Right cardiac atrium (tissue), 5 donors: ENCODE data around the gene LRATD1. TPM values are rescaled to one million over a fixed set of nuclear protein-coding genes. Genes with fewer than 3 reads are reported as not detected.

ENCODE experiments used
- ATAC-seq, 2 donors: fragments of 200-7000 bp; cut with Tn5 transposase; one replicate each; pipeline versions ENCODE4 v1.8.0 to v1.9.1; 2020; ENCODE audit warnings: moderate library complexity in 2 of 2, mild to moderate bottlenecking in 1 of 2
- DNase-seq, 3 donors: peaks; one replicate each; pipeline ENCODE4 v3.0.0-alpha.2; 2020
- H3K27ac ChIP-seq: one replicate; pipeline ENCODE4 v1.5.1; 2013; ENCODE audit warnings: mild to moderate bottlenecking, low read length, control low read depth, moderate library complexity
- H3K27me3 ChIP-seq: one replicate; pipeline ENCODE4 v1.6.1; 2013; ENCODE audit not compliant: control insufficient read depth, insufficient read depth
- H3K4me1 ChIP-seq: one replicate; pipeline ENCODE4 v1.6.1; 2013; ENCODE audit warnings: low read length; ENCODE audit not compliant: control insufficient read depth, insufficient read depth
- H3K4me3 ChIP-seq: one replicate; pipeline ENCODE4 v1.5.1; 2013; ENCODE audit warnings: low read length, control low read depth
- H3K9me3 ChIP-seq: one replicate; pipeline ENCODE4 v1.6.1; 2013; ENCODE audit warnings: low read length; ENCODE audit not compliant: control insufficient read depth
- WGBS: extraction: QIAGEN DNeasy Blood & Tissue Kit; methylation state at CpG from one replicate; pipeline ENCODE4 v1.1.7; 2013; 5-methylcytosine and 5-hydroxymethylcytosine counted together
- intact Hi-C, 4 donors: fragments of 100-400 bp; cut with DNase I; formaldehyde crosslinking; loops; one replicate each; pipeline versions ENCODE4 v1.11.0 to v1.14.0; 2022 to 2023
- polyA plus RNA-seq: library from polyadenylated mRNA; stranded (reverse); fragments of 200-250 nt; gene quantifications from one replicate; pipeline ENCODE4 v1.2.3, GENCODE V29; 2013
- total RNA-seq, 4 donors: library from RNA; stranded (reverse); fragmentation: NEBNext Ultra II Directional; extraction: Animal tissue kit (Norgen Biotek cat#: 25700); gene quantifications; one replicate each; pipeline ENCODE4 v1.2.1, GENCODE V29; 2021
- donor health status: healthy with polysubstance abuse.
- donor health status: DM: no; HTN: yes; CAD: no.
- donor health status: DM: no; HTN: no; CAD: no.
- donor health status: DM: no; HTN: yes; CAD: no; lungs with severe emphysema.
- donor health status: DM: yes; HTN: yes; CAD: no.

LRATD1 gene
- total and polyA plus RNA-seq, 5 donors: 1.9 to 13.5 (median 9.6) TPM

DNA sequence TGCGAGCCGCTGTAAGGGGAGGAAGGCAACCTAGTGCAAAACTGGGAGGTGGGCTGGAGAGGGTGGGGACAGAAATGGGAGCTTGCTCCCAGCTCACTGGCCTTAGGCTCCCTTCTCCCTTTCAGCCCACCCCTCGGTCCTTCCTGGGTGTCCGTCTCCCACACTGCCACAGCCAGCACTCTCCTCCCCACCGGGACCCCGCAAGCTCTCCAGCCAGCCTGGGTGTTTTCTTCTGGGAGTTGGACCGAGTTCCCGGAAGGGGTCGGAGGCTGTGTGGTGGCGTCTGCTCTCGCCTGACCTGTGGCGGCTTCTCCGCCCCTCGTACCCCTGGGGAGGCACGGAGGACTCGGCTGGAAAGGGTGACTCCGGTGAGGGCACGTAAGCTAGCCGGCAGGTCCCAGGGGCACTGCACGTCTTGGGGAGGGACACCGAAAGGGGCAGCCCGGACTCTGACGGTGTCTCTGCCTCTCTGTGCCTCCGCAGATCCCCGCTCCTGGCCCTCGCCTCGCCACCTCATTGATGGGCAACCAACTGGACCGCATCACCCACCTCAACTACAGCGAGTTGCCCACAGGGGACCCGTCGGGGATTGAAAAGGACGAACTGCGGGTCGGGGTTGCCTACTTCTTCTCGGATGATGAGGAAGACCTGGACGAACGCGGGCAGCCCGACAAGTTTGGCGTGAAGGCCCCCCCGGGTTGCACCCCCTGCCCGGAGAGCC lies 1.1 kb downstream of the LRATD1 start:
- intact Hi-C loops: no loop called here
- Histone ChIP-seq H3K4me1 (peaks cover 3% of the 10 kb centered on the region), H3K27me3 (peaks cover 3% of the 10 kb centered on the region), H3K27ac (no peak overlapping the region), H3K9me3 (no peaks in the 10 kb centered on the region), H3K4me3 (peak overlapping the region; percentile 57)
- DNase-seq (peak; percentile 16 to 51 (median 44)), ATAC-seq (peak in 1 of 2 donors; percentile 3)
- 4% methylated on average over 42 of the region's 42 CpGs for WGBS

DNA sequence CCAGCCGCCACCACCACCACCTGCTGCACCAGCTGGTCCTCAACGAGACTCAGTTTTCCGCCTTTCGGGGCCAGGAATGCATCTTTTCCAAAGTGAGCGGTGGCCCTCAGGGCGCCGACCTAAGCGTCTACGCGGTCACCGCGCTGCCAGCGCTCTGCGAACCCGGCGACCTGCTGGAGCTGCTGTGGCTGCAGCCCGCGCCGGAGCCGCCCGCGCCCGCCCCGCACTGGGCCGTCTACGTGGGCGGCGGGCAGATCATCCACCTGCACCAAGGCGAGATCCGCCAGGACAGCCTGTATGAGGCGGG lies 1.6 kb downstream of the LRATD1 start:
- H3K4me1 ChIP-seq: peaks cover 3% of the 10 kb centered on the region
- ATAC-seq (no peak), DNase-seq (peak in 1 of 3 donors; percentile 33)
- WGBS: 3% methylated on average over 31 of the region's 31 CpGs
- H3K27me3 ChIP-seq: peaks cover 3% of the 10 kb centered on the region
- H3K4me3 ChIP-seq: peak overlapping the region; percentile 57
- no peak overlapping the region for H3K27ac ChIP-seq
- H3K9me3 ChIP-seq: no peaks in the 10 kb centered on the region
- intact Hi-C loops: no loop called here

DNA sequence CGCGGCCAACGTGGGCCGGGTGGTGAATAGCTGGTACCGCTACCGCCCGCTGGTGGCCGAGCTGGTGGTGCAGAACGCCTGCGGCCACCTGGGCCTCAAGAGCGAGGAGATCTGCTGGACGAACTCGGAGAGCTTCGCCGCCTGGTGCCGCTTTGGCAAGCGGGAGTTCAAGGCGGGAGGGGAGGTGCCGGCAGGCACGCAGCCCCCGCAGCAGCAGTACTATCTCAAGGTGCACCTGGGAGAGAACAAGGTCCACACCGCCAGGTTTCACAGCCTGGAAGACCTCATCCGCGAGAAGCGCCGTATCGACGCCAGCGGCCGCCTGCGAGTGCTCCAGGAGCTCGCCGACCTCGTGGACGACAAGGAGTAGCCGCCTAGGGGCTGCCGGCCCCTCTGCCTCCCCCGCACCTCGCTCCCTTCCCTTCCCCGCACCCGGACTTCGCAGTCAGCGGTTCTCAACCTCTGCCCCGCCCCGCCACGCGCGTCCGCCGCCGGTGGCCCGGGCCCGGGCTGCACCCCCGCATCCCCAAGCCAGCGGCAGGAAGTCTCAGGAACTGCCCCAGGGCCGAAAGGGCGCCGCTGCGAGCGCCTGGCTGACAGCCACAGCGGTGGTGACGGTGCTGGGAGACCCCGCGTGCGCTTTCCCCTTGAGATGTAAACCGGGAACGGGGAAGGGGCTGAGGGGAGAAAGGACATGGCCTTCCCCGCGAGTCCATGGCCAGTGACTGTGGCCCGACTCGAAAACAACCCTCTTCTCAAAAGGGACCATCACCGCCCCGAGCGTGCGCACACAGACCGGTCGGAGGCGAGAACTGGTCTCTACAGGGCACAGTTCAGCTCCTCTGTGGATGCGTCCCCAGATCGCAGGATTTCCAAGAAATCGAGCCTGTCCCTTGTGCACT lies 2.2 kb downstream of the LRATD1 start:
- ATAC-seq: peak; percentile 78 to 84

DNA sequence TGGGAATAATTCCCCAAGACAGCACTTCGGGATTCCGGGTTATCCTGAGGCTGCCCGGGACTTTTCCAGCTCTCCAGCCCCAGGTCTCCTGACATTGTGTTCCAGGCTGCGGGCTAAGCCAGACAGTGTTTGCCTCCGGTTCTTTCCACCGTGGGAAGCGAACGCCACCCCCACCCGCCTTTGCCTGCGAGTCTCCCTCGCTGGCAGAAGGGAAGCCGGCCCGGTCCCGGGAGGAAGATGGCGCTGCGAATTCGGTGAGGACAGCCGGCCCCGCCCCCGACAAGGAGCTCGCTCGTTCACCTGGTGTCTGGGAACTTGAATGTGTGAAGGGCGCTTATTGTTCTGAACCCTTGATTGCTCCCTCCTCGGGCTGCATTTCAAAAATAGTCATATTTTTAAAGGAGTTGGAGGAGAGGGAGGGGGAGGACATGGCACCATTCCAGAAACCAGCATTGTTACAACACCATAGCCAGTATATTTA lies 2.9 kb downstream of the LRATD1 start:
- peak overlapping the region; percentile 57 for H3K4me3 ChIP-seq
- ATAC-seq: peak; percentile 50 to 67
- H3K27ac ChIP-seq: no peak overlapping the region
- WGBS: 1% methylated on average over 24 of the region's 24 CpGs
- peaks cover 3% of the 10 kb centered on the region for H3K27me3 ChIP-seq
- H3K9me3 ChIP-seq: no peaks in the 10 kb centered on the region
- DNase-seq: peak; percentile 75 to 87 (median 84)
- H3K4me1 ChIP-seq: peaks cover 3% of the 10 kb centered on the region
- intact Hi-C loops: no loop called here

More for the DNA sequence above, 2.2 kb downstream of the LRATD1 start:
- Histone ChIP-seq H3K27me3 (peaks cover 3% of the 10 kb centered on the region), H3K4me1 (peaks cover 3% of the 10 kb centered on the region), H3K9me3 (no peaks in the 10 kb centered on the region), H3K4me3 (peak overlapping the region; percentile 57), H3K27ac (no peak overlapping the region)
- 1% methylated on average over 81 of the region's 81 CpGs for WGBS
- intact Hi-C loops: no loop called here
- DNase-seq: peak; percentile 81 to 91 (median 88)

DNA sequence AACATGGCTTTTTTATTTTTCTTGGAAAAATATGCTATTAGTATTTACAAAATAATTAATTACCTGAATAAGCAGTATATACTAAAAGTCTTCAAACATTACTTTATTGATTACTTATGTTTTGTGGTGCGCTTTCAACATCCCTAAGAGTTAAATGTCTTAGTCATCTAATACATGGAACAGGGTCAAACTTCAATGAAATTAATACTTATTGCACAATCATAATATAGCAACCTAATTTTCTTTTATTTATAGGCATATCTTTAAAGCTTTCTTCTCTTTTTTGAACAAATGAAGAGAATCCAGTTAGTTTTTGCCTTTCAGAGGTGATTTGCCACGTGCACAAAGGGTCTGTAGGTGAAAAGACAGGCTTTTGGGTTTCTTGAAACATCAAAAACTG lies 6.0 kb downstream of the LRATD1 start:
- Histone ChIP-seq H3K27me3 (no peaks in the 10 kb centered on the region), H3K9me3 (no peaks in the 10 kb centered on the region), H3K4me1 (peaks cover 3% of the 10 kb centered on the region), H3K27ac (no peak overlapping the region), H3K4me3 (no peak overlapping the region)
- DNase-seq (no peak), ATAC-seq (no peak)
- WGBS: 84% methylated on average over 2 of the region's 2 CpGs
- intact Hi-C loops: no loop called here

DNA sequence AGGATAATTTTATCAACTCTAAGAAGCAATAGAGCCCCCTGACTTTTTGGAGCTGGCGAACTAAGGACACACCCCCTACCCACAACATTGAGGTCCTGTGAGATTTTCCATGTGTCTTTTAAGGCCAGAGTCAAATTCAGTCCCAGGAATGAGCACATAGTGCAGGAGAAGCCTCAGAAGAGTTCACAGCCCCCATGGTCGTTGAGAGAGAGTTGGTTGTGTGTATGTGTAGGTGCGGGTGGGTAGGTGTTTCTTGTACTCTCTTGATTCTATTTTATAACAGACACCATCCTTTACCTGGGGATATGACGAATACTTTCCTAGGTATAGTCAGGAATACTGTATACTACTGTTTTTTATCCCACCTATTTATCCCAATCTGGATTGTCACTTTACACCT lies 8.6 kb downstream of the LRATD1 start:
- 71% methylated on average over 4 of the region's 4 CpGs for WGBS
- no peaks in the 10 kb centered on the region for H3K4me1 ChIP-seq
- H3K27ac ChIP-seq: no peak overlapping the region
- H3K27me3 ChIP-seq: no peaks in the 10 kb centered on the region
- no peaks in the 10 kb centered on the region for H3K9me3 ChIP-seq
- ATAC-seq (no peak), DNase-seq (no peak)
- H3K4me3 ChIP-seq: no peak overlapping the region
- intact Hi-C loops: no loop called here

DNA sequence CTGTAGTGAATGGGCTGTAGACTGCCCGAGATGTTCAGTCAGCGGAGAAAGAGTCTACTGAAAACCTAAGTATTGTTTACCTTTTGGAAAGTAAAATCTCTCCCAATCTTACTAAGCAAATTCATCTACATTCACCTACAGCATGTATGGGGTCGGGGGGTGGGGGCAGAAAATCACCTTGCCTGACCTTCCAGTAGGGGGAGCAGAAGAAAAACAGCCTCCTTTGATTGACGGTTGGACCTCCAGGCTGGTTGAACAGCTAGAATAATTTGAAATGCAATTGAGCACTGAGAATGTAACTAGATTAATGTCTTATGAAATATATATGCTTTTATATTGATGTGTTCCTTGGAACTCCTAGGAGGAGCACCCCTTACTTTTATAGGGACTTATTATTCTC lies 10.0 kb downstream of the LRATD1 start:
- ATAC-seq: no peak
- no peak for DNase-seq
- Histone ChIP-seq H3K27ac (no peak overlapping the region), H3K27me3 (no peaks in the 10 kb centered on the region), H3K4me3 (no peak overlapping the region), H3K9me3 (no peaks in the 10 kb centered on the region), H3K4me1 (no peaks in the 10 kb centered on the region)
- intact Hi-C loops: no loop called here
- WGBS: 72% methylated on average over 4 of the region's 4 CpGs

DNA sequence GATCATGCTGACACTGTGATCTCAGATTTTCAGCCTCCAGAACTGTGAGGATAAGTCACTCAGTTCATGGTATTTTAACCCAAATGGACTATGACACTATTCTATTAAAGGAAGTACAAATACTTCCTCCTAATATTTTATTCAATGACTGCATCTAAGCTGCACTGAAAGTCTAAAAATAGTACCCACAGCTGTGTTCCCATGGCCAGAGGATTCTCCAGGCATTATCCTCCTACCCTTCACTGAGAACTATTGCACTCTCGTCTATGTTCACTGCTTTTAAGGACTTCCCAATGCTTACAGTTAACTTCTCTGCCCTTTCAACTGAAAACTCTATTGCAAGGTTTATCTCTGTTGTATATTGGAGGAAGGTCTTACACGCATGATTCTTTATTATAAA lies 15.2 kb downstream of the LRATD1 start:
- H3K27ac ChIP-seq: no peak overlapping the region
- 47% methylated on average over 2 of the region's 2 CpGs for WGBS
- no peak overlapping the region for H3K4me3 ChIP-seq
- no peak for ATAC-seq
- no peaks in the 10 kb centered on the region for H3K9me3 ChIP-seq
- intact Hi-C loops: no loop called here
- DNase-seq: no peak
- no peaks in the 10 kb centered on the region for H3K27me3 ChIP-seq
- no peaks in the 10 kb centered on the region for H3K4me1 ChIP-seq

DNA sequence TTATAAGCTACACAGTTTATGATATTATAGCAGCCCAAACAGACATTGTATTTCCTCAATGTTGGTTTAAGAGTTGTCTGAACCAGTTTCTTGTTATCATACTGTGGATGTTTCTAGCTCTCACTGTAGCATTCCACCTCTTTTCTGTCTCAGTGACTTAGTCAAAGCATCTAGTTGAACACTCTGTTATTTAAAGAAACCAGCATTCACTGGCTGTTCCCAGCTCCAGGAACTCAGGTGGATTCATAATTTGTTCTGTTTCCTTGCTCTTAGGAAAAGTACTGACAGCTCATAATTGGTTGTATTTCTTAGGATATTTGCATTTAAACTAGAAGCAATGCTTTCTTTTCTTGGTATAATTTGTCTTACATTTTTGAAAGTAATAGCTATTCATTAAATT lies 17.5 kb downstream of the LRATD1 start:
- Histone ChIP-seq H3K27me3 (no peaks in the 10 kb centered on the region), H3K4me1 (no peaks in the 10 kb centered on the region), H3K9me3 (no peaks in the 10 kb centered on the region), H3K27ac (no peak overlapping the region), H3K4me3 (no peak overlapping the region)
- ATAC-seq: no peak
- intact Hi-C loops: no loop called here
- no peak for DNase-seq

DNA sequence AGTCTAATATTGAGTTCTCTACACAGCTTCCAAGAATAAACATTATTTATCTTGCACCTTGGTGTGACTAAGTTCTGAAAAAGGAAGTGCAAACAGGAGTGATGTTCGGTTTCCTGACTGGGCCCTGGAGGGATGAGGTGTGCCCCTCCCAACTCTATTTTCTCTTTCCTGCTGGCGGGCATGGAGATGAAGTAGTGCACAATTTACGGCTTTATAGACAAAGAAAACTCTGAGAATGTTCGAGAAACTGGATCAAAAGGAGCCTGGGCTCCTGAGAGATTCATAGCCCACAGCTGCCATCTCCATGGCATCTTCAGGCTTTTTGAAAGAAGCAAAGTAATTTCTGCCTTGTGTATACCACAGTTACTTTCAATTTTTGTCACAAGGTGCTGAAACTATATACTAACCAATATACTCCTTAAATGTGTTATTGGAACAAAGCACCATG lies 22.3 kb downstream of the LRATD1 start:
- intact Hi-C loops: no loop called here
- no peak overlapping the region for H3K27ac ChIP-seq
- no peaks in the 10 kb centered on the region for H3K27me3 ChIP-seq
- WGBS: 46% methylated on average over 4 of the region's 4 CpGs
- H3K4me3 ChIP-seq: no peak overlapping the region
- ATAC-seq (peak in 1 of 2 donors; percentile 49), DNase-seq (no peak)
- H3K4me1 ChIP-seq: no peaks in the 10 kb centered on the region
- H3K9me3 ChIP-seq: no peaks in the 10 kb centered on the region

DNA sequence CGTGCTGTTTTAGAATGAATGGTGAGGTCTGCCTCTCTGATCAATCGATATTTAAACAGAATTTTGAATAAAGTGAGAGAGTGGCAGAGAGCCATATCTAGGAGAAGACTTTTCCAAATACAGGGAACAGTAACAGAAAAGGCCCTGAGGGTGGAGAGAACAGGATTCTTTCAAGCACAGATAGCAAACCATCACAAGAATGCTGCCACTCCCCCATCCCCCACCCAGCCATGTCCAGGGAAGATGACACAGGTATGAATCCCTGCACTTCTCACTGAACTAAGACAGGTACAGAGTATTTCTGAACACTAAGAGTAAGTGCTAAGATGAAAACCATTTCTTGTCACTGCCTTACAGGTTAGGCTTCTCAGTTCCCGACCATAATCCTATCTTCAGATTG lies 23.6 kb downstream of the LRATD1 start:
- Histone ChIP-seq H3K27ac (no peak overlapping the region), H3K27me3 (no peaks in the 10 kb centered on the region), H3K4me1 (no peaks in the 10 kb centered on the region), H3K4me3 (no peak overlapping the region), H3K9me3 (no peaks in the 10 kb centered on the region)
- ATAC-seq (no peak), DNase-seq (no peak)
- intact Hi-C loops: no loop called here
- WGBS: 79% methylated on average over 3 of the region's 3 CpGs
